Neural crest cell (in vitro differentiated cells): ENCODE results near the gene RPL28. TPM values are rescaled to one million over a fixed set of nuclear protein-coding genes. Genes with fewer than 3 reads are reported as not detected.

Experiments
- DNase-seq: peaks from one replicate; pipeline ENCODE4 v3.0.0; 2021; ENCODE audit warnings: low read depth, mixed read lengths, low spot score
- H3K27ac Mint-ChIP-seq: one replicate; pipeline ENCODE4 v1.8.0; 2021; ENCODE audit warnings: mild to moderate bottlenecking, mixed read lengths; ENCODE audit not compliant: unreplicated experiment
- H3K27me3 Mint-ChIP-seq: 2 replicates; pipeline ENCODE4 v1.8.0; 2021; ENCODE audit warnings: low read depth, mild to moderate bottlenecking, mixed read lengths
- H3K36me3 Mint-ChIP-seq: 2 replicates; pipeline ENCODE4 v1.8.0; 2021; ENCODE audit warnings: low read depth, mild to moderate bottlenecking, mixed read lengths
- H3K4me1 Mint-ChIP-seq: 2 replicates; pipeline ENCODE4 v1.8.0; 2021; ENCODE audit warnings: mixed read lengths
- H3K4me3 Mint-ChIP-seq: one replicate; pipeline ENCODE4 v1.8.0; 2021; ENCODE audit warnings: mild to moderate bottlenecking, mixed read lengths
- H3K9me3 Mint-ChIP-seq: 2 replicates; pipeline ENCODE4 v1.8.0; 2021; ENCODE audit warnings: mixed read lengths
- CTCF ChIP-seq: fragments of 200-600 bp; sonication (generic); conservative IDR thresholded peaks from 2 replicates; pipeline ENCODE4 v1.5.0; 2021; ENCODE audit warnings: antibody characterized with exemption, mild to moderate bottlenecking
- total RNA-seq: library from RNA; stranded (reverse); gene quantifications from 2 replicates; pipeline ENCODE4 v1.2.1, GENCODE V29; 2021

RPL28 gene
- total RNA-seq, 1 donor from 2014 or later, result 1,888 TPM

GRCh38 chr19:55346725-55347441 is 38.8 kb upstream of the RPL28 start:
- Mint-ChIP-seq H3K4me1 (peaks cover 7% of the 10 kb centered on the region), H3K27ac (no peak overlapping the region), H3K4me3 (no peak overlapping the region), H3K9me3 (no peaks in the 10 kb centered on the region), H3K27me3 (peaks cover 18% of the 10 kb centered on the region), H3K36me3 (no peaks in the 10 kb centered on the region)
- TF ChIP-seq CTCF, result no peak
- no peak for DNase-seq

GRCh38 chr19:55347442-55348009 is 38.2 kb upstream of the RPL28 start:
- Mint-ChIP-seq H3K27me3 (peaks cover 24% of the 10 kb centered on the region), H3K9me3 (no peaks in the 10 kb centered on the region), H3K27ac (peak overlapping the region; percentile 19), H3K4me3 (peak overlapping the region; percentile 47), H3K36me3 (no peaks in the 10 kb centered on the region), H3K4me1 (peaks cover 9% of the 10 kb centered on the region)
- TF ChIP-seq CTCF, result no peak
- DNase-seq, result no peak

- TF ChIP-seq CTCF, result no peak
- peaks cover 33% of the 10 kb centered on the region for H3K27me3 Mint-ChIP-seq
- no peaks in the 10 kb centered on the region for H3K9me3 Mint-ChIP-seq
- H3K4me3 Mint-ChIP-seq, result no peak overlapping the region
- no peak for DNase-seq
- no peaks in the 10 kb centered on the region for H3K36me3 Mint-ChIP-seq
- H3K27ac Mint-ChIP-seq, result no peak overlapping the region
- peaks cover 16% of the 10 kb centered on the region for H3K4me1 Mint-ChIP-seq
Measured at GRCh38 chr19:55348317-55349034, 37.3 kb upstream of the RPL28 start.

GRCh38 chr19:55350620-55351315 is 35.0 kb upstream of the RPL28 start:
- no peak for DNase-seq
- no peaks in the 10 kb centered on the region for H3K36me3 Mint-ChIP-seq
- H3K27ac Mint-ChIP-seq, result no peak overlapping the region
- H3K4me1 Mint-ChIP-seq, result peaks cover 13% of the 10 kb centered on the region
- no peaks in the 10 kb centered on the region for H3K9me3 Mint-ChIP-seq
- H3K4me3 Mint-ChIP-seq, result peak overlapping the region; percentile 25
- no peak for TF ChIP-seq CTCF
- peaks cover 50% of the 10 kb centered on the region for H3K27me3 Mint-ChIP-seq

GRCh38 chr19:55352040-55352439 is 33.7 kb upstream of the RPL28 start:
- TF ChIP-seq CTCF, result no peak
- no peaks in the 10 kb centered on the region for H3K9me3 Mint-ChIP-seq
- peaks cover 13% of the 10 kb centered on the region for H3K4me1 Mint-ChIP-seq
- H3K27me3 Mint-ChIP-seq, result peaks cover 63% of the 10 kb centered on the region
- no peaks in the 10 kb centered on the region for H3K36me3 Mint-ChIP-seq
- H3K27ac Mint-ChIP-seq, result no peak overlapping the region
- H3K4me3 Mint-ChIP-seq, result no peak overlapping the region
- DNase-seq, result no peak
